ENCODE results near the gene PFDN1. TPM values are rescaled to one million over a fixed set of nuclear protein-coding genes. Genes with fewer than 3 reads are reported as not detected.
A peak's percentile ranks its signal among the peaks of the same experiment; 100 is the strongest.

Gene PFDN1
- total and polyA plus RNA-seq, 11 donors: 53.8 to 140 (median 75.0) TPM

DNA sequence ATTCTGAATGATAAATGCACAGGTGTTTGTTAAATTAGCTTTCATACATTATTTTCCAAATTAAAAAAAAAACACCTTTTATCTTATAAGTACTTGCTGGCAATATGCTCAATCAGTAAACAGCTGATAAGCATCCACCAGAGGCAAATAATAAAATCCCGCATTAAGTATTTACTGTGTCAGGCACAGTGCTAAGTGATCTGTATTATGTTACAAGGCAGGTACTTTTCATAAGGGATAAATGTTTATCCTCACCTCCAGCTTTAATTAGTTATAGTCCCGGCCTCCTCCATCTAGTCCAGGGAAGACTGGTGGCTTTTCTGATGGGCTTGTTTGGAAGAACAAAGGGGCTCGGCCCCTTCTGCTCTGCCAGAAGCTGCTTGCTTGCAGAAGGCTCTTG lies 40.1 kb downstream of the PFDN1 start:
- TF ChIP-seq, protein P1, sequence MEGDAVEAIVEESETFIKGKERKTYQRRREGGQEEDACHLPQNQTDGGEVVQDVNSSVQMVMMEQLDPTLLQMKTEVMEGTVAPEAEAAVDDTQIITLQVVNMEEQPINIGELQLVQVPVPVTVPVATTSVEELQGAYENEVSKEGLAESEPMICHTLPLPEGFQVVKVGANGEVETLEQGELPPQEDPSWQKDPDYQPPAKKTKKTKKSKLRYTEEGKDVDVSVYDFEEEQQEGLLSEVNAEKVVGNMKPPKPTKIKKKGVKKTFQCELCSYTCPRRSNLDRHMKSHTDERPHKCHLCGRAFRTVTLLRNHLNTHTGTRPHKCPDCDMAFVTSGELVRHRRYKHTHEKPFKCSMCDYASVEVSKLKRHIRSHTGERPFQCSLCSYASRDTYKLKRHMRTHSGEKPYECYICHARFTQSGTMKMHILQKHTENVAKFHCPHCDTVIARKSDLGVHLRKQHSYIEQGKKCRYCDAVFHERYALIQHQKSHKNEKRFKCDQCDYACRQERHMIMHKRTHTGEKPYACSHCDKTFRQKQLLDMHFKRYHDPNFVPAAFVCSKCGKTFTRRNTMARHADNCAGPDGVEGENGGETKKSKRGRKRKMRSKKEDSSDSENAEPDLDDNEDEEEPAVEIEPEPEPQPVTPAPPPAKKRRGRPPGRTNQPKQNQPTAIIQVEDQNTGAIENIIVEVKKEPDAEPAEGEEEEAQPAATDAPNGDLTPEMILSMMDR (IDR thresholded peaks at IDR 0.05): no peak
- TF ChIP-seq POLR2A (IDR thresholded peaks at IDR 0.05): no peak
- Histone ChIP-seq H3K4me3 (no peak overlapping the region), H3K9me3 (peaks cover 0 to 6% (median 0%) of the 10 kb centered on the region in 12 donors), H3K27ac (peak overlapping the region in 3 of 12 donors; percentile 7 to 87 (median 83)), H3K4me1 (peaks cover 6 to 67% (median 48%) of the 10 kb centered on the region in 12 donors), H3K27me3 (no peaks in the 10 kb centered on the region), H3K36me3 (peaks cover 0 to 17% (median 0%) of the 10 kb centered on the region in 9 donors)
- DNase-seq: no peak
- WGBS, 4 donors: 49 to 75% (median 61%) methylated on average over 3 of the region's 3 CpGs
- intact Hi-C loops (cut with DNase I): loop anchor here in 3 of 10 donors (5.0 kb wide), 1 partner anchor 34 kb away; no protein-coding TSS in a partner anchor
- no peak for ATAC-seq

DNA sequence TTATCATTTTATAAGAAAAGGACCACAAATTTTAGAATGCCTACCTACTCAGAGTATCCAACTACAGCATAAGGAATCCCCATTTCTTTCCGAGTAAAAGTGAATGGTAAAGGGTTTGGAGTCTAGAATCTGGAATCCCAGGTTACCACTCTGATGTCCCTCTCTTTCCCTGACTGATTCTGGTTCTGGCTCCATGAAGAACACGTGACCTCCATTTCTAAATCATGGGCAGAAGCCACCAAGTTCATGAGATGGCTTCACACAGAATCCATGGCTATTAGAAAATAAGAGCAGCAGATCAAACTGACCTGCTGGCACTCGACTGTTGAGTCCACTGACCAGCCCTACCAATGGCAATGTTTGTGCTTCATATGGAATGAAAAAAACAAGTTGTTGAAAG lies 40.7 kb downstream of the PFDN1 start:
- Histone ChIP-seq H3K9me3 (peaks cover 0 to 6% (median 0%) of the 10 kb centered on the region in 12 donors), H3K27ac (peak overlapping the region; percentile 15 to 87 (median 73)), H3K4me1 (peaks cover 6 to 61% (median 43%) of the 10 kb centered on the region in 12 donors), H3K4me3 (no peak overlapping the region), H3K36me3 (peaks cover 0 to 21% (median 0%) of the 10 kb centered on the region in 9 donors), H3K27me3 (no peaks in the 10 kb centered on the region)
- intact Hi-C loops (cut with DNase I): loop anchor here in 3 of 10 donors (5.0 kb wide), 1 partner anchor 35 kb away; no protein-coding TSS in a partner anchor
- DNase-seq (no peak), ATAC-seq (no peak)
- WGBS, 4 donors: 51 to 81% (median 77%) methylated on average over 3 of the region's 3 CpGs
- no peak for TF ChIP-seq POLR2A (IDR thresholded peaks at IDR 0.05)
- TF ChIP-seq, protein P1 (IDR thresholded peaks at IDR 0.05): no peak

DNA sequence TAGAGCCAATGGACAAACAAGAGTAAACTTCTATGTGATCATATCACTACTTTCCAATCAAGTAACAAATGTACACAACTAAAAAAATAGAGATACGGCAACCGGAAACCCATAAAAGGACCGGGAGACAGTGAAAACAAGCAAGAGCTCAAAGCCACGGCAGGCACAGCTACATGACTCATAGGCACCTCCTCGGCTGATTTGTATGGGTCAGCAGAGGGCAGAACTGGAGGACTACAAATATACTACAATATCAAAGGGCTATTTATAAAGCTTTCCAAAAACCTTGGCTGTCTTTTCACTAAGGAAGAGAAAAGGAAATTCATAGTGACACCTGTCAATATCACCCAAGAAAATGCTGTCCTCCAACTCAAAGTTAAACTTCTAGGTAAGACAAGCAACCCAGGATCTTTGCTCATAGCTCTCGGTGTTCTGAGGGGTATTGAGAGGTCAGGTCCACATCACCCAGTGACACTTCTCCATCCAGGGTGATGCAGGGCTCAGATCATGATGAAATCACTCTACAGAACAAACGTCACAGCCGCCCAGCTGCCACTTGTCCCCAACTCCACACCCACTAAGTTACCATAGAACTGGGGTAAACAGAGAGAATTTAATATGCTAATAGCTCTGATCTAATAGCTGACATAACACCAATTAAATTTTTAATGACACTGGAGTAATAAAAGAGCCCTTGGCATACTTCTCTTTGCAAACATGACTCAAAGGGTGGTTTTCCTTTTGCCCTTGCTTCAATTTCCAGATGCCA lies 41.3 kb downstream of the PFDN1 start:
- intact Hi-C loops (cut with DNase I): loop anchor here in 3 of 10 donors (5.0 kb wide), 1 partner anchor 36 kb away; no protein-coding TSS in a partner anchor
- ATAC-seq (peak; percentile 96 to 98 (median 97)), DNase-seq (peak in 4 of 5 donors; percentile 70 to 84 (median 82))
- WGBS, 4 donors: 13 to 18% (median 14%) methylated on average over 8 of the region's 8 CpGs
- peak overlapping the region in 3 of 12 donors; percentile 3 to 32 (median 3) for H3K4me3 ChIP-seq
- H3K4me1 ChIP-seq: peaks cover under 1 to 55% (median 36%) of the 10 kb centered on the region in 12 donors
- TF ChIP-seq, protein P1 (IDR thresholded peaks at IDR 0.05): peak in 7 of 12 donors; percentile 17 to 52 (median 32)
- no peak for TF ChIP-seq POLR2A (IDR thresholded peaks at IDR 0.05)
- peaks cover 0 to 6% (median 0%) of the 10 kb centered on the region in 12 donors for H3K9me3 ChIP-seq
- H3K27ac ChIP-seq: peak overlapping the region; percentile 62 to 87 (median 73)
- peaks cover 0 to 21% (median 0%) of the 10 kb centered on the region in 9 donors for H3K36me3 ChIP-seq
- no peaks in the 10 kb centered on the region for H3K27me3 ChIP-seq

DNA sequence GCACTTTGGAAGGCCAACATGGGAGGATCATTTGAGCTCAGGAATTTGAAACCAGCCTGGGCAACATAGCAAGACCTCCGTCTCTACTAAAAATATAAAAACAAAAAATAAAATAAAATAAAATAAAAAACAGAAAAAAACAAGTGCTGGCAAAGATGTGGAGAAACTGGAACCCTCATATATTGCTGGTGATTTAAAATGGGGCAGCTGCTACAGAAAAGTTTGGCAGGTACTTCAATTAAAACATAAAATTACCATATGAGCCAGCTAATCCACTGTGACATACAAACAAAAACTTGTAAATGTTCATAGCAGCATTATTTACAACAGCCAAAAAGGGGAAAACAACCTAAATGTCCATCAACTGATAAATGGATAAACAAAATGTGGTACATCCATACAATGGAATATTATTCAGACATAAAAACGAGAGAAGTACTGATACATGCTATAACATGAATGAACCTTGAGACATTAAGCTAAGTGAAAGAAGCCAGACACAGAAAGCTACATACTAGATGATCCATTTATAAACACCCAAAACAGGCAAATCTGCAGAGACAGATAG lies 42.7 kb downstream of the PFDN1 start:
- Histone ChIP-seq H3K4me3 (no peak overlapping the region), H3K27me3 (no peaks in the 10 kb centered on the region), H3K4me1 (peaks cover 0 to 53% (median 33%) of the 10 kb centered on the region in 12 donors), H3K9me3 (peaks cover 0 to 6% (median 0%) of the 10 kb centered on the region in 12 donors), H3K36me3 (peaks cover 0 to 21% (median 0%) of the 10 kb centered on the region in 9 donors), H3K27ac (peak overlapping the region in 9 of 12 donors; percentile 62 to 87 (median 76))
- DNase-seq (no peak), ATAC-seq (no peak)
- intact Hi-C loops (cut with DNase I): loop anchor here in 3 of 10 donors (5.0 kb wide), 1 partner anchor 37 kb away; no protein-coding TSS in a partner anchor
- TF ChIP-seq POLR2A (IDR thresholded peaks at IDR 0.05): no peak
- TF ChIP-seq, protein P1 (IDR thresholded peaks at IDR 0.05): no peak
- 95 to 99% (median 98%) methylated on average over 2 of the region's 2 CpGs for WGBS, 4 donors
